Measurements from ENCODE around the gene OTOS.

Gene OTOS

DNA sequence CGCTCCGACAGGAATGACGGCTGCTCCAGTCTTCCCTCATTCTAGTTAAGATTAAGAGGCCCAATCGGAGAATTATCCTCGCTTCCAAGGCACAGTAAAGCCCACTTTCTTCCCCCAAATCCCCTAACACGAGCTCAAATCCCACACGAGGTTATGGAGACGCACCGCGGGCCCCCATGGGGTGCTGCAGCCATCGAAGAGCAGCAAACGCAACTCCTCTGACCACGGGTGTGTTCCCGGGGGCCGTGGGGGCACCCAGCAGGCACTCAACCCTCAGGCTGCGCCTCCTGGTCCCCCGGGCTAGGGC is 4.8 kb downstream of the OTOS start:
- no peak for DNase-seq

DNA sequence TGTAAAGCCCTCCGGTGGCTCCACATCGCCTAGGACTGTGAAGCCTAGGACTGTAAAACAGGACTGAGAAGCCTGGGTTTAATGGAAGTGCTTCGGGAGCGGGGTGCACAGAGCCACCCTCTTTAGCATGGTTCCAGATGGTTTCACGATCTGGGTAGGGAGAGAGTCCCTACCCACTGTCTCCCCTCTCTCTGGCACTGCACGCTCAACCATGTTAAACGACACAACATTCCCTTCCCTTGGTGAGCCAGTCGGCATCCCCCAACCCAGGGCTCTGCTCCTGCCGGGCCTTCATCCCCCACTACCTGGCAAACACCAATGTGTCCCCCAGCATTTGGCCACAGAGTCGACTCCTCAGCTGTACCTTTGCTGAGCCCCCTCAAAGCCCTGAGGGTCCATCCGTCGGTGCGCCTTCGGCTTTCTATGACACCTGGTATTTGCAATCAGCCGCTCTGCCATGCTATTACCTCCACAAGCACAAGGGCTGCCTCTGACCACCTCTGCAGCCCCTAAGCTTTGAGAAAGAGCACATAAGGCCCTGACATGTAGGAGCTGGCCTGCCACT is 5.4 kb downstream of the OTOS start:
- no peak for DNase-seq

DNA sequence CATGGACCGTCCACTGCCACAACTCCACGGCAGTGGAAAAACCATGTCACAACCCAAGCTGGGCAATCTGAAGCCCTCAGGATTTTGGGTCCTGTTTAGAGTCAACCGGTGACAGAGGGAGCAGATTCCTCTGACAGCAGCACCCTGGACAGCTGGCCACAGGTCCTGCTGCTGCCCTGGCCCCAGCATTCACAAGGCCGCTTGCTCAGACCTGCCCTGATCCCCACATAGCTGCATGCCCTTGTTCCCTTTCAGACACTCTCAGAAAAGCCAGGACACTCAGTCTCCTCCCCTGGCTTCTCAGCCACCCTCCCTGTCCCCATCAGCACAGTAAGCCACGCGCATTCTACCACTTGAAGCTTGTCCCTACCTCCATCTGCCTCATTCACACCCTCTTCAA is 6.0 kb downstream of the OTOS start:
- DNase-seq: no peak

DNA sequence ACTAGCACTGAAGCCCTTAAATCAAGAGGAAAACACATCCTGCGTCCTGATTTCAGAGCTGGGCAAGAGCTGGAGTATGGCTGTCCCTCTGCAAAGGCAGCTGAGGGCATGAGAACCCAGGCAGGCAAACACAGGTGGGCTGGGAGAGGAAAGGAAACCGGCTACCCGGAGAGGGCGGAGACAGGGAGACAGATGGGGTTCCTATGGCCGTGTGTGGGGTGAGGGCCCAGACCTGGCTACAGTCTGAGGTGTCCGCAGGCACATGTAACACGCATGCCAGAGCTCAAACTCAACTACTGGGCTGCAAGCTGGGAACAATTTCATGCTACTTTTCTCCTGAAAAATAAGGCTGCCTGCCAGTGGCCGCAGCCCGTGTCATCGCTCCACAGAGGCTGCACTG is 7.1 kb downstream of the OTOS start:
- DNase-seq: no peak

DNA sequence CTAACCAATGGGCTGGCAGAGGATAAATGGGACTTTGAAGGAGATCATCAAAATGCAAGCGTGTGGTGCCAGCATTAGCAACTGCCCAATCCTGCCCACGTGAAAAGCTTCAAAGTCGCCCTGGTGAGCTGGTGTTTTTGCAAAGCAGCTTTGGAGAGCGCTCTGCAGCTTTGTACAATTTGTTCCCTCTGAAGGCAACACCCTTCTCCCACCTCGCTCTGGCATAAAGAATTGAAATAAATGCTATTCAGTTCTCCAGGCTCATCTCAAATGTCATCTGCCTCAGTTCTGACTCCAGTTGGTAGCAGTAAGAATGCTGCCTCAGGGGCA is 7.8 kb downstream of the OTOS start:
- no peak for DNase-seq

DNA sequence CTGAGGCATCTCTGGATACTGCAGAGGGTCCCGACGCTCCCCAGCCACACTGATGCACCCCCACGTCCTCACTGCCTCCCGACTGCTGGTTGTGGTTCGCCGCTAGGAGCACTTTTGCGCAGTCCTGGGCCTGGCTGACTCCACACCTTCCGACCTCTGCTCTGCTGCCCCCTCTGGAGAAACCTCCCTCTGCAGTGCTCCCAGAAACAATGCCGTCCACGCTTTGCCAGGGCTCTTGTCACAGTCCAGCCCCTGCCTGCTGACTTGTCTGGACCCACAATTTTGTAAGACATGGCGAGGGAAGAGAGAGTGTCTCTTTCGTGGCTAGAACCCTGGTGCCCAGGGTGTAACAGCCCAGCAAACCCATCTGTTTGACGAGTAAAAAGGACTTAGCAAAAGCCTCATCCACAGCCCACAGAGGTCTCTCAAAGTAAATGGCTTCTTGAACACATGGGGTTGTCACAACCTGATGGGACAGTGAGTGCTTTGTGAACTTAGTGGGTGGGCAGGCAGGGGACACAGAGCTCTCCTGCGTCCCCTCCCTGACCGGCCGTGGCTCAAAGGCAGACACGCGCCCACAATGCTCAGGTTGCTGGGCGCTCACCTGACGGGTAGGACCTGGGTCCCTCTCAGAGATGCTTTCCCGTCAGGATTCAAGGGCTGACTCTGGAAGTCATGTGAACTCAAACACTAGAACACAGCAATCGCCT is 8.4 kb downstream of the OTOS start:
- no peak for DNase-seq

DNA sequence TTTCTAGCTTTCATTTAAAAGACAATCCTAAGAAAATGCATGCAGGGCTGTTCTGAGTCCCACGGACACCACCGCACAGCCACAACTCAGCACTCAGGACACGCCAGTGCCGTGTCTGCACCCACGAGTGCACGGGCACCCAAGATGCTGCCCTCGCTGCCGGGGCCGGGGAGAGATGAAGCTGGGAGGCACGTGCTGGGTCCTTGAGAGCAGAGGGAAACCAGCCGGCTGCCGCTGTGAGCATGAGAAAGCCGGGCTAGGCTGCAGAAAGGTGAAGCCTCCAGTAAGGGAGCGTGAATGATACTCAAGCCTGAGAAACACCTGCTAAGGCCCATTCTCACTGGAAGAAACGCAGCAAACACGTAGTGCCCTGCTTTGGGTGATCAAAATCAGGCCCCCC is 9.2 kb downstream of the OTOS start:
- DNase-seq: no peak

DNA sequence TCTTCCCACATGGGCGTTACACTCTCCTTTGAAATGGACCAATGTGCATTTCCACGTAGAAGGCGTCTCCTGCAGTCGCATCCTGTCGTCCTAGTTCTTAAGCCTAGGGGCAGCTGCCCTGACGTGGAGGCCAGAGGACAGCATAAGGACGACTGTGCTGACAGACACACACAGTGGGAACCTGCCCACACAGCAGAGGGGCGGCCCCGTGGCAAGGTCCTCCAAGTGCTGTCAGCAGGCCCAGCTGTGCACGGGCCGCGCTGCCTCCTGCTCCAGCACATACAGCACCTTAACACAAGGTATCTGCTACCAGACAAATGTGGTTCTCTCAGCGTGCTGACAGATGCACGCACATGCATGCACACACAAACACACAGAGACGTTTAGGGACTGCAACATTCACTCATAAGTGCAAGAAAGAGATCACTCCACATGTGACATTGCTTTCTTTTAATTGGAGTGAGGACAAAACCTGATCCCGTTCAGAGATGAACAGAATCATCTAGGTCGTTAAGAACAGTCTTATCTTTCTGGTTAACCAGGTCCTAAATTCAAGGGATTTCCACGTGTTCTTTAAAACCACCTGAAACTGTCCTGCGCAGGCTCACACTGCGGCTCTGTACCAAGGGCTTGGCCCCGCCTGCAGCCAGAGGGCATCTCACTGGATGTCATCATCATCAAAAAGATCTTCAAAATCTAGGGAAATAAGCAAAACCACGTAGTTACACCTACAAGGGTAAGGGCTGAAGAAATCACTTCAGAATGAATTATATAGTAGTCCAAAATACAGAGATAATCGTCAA is 9.9 kb downstream of the OTOS start:
- DNase-seq: no peak

DNA sequence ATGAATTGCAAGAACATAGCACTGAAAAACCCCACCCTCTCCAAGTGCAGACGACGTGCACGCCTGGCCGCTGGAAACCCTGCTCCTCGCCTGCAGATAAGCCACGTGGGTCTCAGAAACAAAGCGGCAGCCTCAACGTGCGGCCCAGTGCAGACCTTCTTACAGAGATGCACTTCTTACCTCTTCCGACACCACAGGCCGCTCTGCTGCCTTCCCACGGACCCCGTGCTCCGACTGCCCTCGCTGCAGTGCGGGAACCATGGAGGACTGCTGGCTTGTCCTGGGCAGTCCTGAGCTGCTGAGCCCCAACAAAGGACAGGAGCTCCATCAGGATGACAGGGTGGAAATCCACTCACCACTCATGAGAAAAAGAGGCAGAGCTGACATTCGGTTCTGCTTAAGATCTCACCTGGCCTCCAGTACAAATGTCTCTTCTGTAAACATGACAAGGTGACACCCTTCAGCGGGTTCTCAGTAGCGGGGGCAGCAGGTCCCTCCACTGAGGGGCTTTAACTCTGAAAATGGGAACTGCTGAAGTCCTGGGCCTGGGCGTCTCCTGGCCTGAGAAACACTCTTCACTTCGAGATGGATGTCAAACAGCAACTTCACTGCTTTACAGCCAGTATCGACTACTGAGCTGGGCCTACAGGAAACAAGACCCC is 10.6 kb downstream of the OTOS start:
- no peak for DNase-seq

DNA sequence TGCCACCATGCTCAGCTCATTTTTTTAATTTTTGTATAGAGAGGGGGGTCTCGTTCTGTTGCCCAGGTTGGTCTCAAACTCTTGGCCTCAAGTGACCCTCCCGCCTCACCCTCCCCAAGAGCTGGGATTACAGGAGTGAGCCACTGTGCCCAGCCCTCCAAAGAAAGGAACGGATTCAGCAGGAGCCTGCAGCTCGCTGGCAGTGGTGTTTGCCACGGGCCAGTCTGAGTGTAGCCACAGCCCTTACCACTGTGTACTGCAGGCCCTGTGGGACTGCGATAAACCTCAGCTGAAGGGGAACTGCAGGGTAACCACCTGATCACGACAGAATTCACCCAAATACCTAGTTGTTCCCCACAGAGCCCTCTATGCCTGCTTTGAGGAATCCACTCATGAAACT is 11.1 kb downstream of the OTOS start:
- DNase-seq: no peak

DNA sequence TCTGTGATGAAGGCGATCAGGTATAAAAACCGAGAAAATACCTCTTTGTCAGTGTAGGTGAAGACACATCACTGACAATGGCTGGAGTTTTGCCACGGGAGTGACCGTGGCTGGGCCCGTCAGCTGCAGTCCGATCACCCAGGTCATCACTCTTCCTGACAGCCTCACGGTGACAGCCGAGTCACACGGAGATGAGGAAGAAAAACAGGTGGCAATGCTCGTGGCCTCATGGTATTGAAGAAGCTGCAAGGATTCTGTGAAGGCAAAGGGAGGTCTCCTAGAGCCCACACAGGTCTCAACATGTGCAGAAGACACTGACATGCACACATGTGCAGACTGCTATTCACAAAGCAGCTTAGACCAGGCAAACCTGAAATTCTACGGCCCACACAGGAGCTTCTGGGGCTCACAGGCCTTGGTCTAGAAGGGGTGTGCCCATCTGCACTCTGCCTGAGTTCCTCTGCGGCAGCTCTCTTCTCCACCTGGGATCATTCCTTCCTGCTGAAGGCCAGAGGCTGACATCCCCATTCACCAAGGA is 11.8 kb downstream of the OTOS start:
- no peak for DNase-seq

DNA sequence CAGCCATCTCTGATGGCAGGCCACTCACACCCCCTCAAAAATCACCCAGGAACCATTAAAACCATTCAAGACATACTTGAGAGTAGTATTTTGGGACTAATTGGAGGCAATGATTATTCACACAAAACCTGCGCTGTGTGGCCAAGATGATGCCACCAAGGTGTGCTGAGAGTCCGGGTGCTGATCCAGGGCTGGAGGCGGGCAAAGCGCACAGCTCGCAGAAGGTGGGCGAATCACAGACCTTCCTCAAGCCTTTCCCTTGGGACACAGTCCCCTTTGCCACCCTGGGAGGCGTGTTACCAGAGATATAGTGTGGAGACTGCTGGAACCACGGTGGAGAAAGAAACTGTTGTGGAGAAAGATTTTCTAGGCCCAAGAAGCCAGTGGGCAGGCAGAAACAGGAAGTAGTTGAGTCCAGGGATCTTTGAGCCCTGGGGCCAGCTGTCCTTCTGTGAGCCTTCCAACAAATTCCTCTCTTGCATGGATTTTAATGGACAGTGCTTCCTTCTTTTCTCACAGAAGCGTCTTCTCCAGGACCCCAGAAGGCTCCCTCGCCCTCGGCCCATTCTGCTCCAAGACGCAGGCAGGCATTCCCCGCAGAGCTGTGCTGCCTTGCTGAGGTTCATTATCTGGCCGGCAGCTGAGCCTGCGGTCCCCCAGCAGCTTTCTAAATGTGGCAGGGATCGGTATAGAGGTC is 12.4 kb downstream of the OTOS start:
- DNase-seq: no peak

DNA sequence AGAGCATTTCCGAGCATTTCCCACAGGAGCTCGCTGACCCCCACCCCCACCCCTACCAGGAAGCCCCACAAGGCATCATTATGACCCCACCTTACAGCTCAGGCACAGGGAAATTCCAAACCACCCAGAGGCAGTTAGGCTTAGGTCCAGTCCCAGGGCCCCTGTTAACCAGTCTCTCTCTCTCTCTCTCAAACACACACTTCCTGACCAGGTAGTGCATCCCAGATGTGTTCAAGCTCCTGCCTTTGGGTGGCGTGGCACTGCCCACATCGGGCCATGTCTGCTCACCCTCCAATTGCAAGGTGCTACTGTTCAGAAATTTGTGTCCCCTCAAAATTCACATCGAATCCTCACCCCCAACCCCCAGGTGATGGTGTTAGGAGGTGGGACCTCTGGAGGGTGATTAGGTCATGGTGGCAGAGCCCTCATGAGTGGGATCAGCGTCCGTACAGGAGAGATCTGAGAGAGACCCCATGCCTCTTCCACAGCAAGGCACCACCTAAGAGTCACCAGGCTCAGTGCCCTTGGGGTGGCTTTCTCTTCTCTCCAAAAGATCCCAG is 13.2 kb downstream of the OTOS start:
- DNase-seq: no peak

DNA sequence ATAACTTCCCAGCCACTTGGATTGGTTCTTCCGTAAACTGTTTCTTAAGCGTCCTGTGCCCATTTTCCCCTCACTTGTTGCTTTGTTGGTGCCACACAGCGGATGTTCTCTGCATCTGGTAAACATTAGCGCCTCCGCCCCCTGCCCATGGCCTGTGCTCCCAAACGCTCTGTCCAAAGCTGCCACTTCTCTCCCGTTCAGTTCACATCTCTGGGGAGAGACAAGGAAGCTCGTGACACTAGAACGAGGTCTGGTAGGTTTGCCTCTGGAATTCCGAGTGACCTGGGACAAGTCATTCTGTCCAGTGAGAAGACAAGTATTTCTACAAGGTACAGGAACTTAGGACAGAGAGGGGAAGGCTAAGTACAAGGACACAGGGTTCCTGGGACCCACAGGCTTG is 13.7 kb downstream of the OTOS start:
- no peak for DNase-seq

DNA sequence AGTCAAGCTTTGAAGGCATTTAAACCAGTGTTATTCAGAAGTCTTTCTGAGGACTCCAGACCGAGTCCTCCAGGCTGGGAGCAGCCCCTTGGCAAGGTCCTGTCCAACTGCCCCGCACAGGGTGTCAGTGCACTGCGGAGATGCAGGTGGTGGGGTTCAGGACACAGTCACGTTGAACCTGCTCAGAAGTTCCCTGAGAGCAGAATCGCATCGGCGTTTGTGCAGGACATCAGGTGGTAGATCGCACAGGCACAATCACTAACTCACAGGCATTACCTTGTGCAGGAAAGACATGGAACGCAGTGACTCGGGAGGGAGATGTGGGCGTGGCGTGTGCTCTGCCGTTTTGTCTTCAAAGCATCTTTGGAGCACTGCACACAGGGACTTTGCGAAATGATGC is 14.7 kb downstream of the OTOS start:
- no peak for DNase-seq

DNA sequence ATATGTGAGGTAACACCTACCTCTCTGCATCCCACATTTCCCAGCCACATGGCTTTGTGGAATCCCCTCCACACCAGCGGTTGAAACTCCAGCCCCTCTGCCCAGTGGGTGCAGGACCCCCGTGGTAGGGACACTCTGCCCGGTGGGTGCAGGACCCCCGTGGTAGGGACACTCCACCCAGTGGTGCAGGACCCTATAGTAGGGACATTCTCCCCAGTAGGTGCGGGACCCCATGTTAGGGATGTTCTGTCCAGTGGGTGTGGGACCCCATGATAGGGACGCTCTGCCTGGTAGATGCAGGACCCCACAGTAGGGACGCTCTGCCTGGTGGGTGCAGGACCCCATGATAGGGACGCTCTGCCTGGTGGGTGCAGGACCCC is 15.8 kb downstream of the OTOS start:
- no peak for DNase-seq

DNA sequence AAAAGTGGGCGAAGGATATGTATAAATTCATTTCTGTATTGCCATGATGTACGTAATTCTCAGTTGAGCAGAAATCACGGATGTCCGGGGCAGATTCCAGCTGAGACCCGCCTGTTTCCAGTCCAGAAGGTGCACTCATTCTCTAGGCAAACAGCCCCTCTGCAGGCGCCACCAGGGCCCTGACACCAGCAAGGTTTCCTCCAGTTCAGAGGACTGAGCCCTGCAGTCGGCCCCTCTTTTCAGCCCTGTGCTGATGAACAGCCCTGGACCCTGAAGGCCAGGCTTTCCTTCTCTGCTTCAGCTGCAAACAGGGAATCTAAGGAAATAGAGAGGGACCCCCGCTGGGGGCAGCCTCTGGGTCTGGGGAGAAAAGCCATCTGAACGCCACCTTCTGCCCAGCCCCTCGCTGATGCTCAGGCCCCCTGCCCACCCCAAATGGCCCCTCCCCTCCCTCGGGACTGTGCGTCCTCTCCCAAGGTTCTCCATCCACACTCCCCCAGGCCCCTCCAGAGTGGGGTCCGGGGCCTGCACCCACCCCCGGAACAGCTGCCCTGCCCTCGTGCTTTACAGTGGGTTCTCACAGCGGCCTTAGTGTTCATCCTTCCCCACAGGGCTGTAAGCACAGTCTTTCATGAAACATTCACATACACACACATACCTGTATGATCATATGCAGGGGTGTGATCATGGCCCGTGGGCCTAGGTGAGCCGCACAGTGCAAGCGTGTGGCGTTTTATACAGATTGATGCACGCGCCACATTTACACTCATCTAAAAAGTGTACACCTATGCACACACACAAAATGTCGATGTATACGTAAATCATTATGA is 16.4 kb downstream of the OTOS start:
- no peak for DNase-seq

DNA sequence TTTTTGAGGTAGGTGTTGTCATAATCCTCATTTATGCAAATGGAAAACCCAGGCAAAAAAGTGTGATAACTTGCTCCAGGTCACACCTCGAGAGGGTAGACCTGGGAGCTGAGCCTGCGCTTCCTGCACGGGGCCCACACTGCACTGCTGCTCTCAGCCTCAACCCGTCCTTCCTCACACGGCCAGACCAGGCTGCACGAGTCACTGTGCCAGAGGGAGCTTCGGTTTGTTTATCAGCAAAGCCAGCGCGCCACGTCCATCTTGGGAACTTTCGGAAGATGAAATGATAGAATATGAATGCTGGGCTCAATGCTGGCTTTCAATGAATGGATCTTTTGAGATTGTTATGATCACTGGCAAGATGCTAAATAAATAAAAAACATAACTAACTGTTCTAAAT is 18.8 kb downstream of the OTOS start:
- DNase-seq: no peak

DNA sequence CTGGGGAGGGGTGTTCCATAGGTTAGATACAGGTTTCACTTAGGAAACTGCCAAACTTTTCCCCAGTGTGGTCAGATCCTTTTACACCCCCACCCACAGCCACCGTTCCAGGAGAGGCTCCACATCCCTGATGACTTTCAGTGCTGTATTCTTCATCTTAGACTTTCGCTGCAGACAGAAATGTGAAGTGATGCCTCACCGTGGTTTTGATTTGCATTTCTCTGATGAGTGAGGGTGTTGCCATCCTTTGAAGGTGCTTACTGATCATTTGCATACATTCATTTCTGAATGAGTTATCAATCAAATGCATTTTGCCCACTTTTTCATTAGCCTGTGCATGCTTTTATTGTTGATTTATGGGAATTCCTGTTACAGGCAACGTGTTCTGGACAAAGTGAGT is 19.3 kb downstream of the OTOS start:
- no peak for DNase-seq

DNA sequence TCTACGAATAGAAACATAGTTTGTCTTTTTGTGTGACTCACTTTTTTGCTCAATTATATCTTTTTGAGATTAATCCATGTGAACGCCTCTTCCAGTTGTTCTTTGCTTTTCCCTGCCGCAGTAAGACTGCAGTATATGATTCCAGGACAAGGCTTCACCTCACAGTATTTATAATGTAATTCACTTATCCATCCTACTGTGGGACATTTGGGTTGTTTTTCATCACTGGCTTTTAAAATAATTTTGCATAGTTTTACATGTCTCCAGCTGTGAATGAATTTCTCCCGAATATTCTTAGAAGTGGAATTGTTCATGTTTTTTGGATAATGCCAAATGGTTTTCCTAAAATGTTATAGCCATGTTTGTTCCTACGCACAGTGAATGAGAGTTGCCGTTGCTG is 26.2 kb downstream of the OTOS start:
- DNase-seq: no peak

DNA sequence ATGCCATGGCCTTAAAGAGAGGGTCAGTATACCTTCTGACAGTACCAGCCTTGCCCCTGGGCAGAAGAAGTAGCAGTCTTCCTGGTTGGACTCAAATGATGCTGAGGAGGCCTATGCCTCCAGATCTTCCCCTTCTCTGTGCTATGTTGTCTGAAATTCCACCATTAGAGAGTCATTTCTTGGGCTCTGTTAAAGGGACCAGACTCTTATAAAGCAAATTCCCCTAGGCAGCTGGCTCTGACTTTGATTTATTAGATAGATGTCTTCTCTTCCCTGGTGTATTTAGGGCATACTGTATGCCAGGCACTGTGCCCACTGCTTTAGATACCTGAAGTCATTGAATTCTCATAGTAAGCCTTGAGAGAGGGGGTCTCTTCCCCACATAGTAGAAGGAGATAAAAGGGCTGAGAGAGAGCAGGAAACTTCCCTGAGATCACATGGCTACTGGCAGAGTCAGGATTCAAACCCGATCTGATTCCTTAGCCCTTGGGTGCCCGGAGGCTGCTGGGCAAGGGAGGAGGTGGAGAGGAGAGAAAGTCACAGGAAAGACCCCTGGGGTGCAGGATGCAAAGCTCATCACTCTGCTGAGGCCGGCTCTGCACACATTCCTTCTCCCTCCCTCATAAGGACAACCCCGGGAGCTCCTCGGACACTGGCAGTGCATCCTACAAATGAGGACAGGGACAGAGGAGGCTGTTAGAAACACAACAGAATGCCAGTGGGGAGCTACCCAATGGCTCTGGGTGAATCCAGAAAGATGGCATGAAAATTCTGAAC is 27.4 kb downstream of the OTOS start:
- DNase-seq: no peak

Measured in NCI-H1436 treated with DMSO at 0.1 percent for 48 hours (cell line).